Measurements from ENCODE around the gene CMTM7.
A peak's percentile ranks its signal among the peaks of the same experiment; 100 is the strongest.

The CMTM7 gene

DNA sequence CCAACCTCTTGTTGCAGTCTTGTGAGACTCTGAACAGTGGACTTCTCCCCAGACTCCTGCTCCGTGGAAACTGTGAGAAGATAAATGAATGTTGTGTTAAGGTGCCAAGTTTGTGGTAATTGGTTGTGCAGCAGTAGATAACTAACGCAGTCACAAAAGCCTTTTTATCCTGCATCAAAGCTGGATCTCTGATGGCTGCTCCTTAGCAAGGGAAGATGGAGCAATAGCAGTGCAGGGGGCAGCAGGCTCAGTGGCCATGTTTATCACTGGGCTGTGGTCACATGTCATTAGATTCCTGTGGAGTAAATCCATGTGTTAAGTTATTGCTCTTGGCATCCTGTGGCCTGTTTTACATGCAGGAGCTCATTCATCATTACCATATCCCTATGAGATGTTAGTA is 13.5 kb downstream of the CMTM7 start:
- Histone ChIP-seq H3K36me3 (ENCODE audit: control insufficient read depth, insufficient read depth, low read length) (no peaks in the 10 kb centered on the region), H3K4me3 (ENCODE audit: low read depth, low read length) (no peak overlapping the region), H3K27me3 (ENCODE audit: control insufficient read depth, insufficient read depth, low read length) (no peaks in the 10 kb centered on the region), H3K9ac (ENCODE audit: low read depth, low read length) (no peak overlapping the region), H3K4me1 (ENCODE audit: control insufficient read depth, insufficient read depth, low read length) (peaks cover 12% of the 10 kb centered on the region), H3K9me3 (ENCODE audit: control insufficient read depth, insufficient read depth, low read length) (no peaks in the 10 kb centered on the region)

DNA sequence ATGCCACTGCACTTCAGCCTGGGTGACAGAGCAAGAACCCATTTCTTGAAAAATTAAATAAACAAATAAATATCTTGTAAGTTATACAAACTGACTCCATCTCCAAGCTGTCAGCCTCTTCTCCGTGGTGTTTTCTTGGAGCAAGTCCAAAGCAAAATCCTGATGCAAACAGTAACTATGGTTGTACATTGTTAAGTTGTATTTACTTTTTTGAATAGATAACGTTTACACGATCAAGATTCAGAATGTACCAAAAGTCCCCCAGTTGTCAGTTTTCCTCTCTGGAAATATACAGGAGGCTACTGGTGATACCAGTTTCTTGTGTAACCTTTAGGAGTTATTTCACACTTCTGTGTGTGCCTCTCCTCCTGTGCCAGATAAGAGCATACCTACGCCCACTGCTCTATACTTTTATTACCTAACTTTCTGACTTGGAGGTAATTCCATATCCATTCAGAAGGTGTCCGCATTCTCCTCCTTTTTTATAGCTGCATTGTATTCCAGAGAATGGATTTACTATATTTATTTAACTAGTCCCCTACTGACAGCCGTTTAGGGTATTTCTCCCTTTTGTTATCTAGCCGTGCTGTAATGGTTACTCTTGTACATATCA is 14.2 kb downstream of the CMTM7 start:
- Histone ChIP-seq H3K9ac (ENCODE audit: low read depth, low read length) (no peak overlapping the region), H3K4me1 (ENCODE audit: control insufficient read depth, insufficient read depth, low read length) (peaks cover 18% of the 10 kb centered on the region), H3K9me3 (ENCODE audit: control insufficient read depth, insufficient read depth, low read length) (no peaks in the 10 kb centered on the region), H3K4me3 (ENCODE audit: low read depth, low read length) (no peak overlapping the region), H3K27me3 (ENCODE audit: control insufficient read depth, insufficient read depth, low read length) (no peaks in the 10 kb centered on the region), H3K36me3 (ENCODE audit: control insufficient read depth, insufficient read depth, low read length) (no peaks in the 10 kb centered on the region)

DNA sequence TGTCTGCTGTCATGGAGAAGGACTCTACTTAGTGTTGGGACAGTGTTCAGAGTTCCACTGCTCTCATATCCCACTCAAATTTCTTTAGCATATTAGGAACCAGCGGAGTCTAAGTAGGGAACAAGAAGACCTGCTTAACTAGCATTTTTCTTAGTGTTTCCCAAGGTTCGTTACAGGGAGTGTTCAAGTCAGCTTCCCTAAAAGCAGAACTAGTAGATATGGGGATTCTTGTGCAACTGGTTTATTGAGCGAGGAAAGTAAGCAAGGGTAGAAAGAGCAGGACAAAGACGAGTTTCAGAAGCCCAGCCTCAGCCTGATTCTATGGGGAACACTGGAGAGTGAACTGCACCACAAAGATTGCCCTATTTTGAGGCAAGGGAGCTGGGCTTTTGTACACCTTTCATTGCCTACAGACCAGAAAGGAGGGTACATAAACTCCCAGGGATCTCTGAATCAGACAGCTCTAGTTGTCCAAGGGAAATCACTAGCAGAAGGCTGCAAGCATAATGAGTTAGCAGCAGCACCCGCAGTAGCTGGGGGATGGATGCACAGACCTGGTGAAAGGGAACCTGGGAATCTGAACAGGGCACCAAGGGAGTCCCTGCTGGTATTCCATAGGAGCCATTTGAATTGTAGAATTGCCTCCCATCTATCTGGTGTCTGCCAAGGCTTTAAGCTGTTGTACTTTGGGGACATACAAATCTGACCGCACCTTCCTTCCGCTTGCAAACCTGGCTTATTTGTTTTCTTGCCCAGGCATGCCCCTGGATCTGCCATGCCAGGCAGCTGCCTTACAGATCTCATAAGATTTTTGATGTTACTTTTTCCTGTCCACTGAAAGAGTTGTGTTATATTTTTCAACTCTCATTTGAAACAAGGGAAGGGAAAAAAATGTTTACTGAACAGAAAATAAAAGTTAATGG is 15.1 kb downstream of the CMTM7 start:
- no peak overlapping the region for H3K4me3 ChIP-seq (ENCODE audit: low read depth, low read length)
- H3K9me3 ChIP-seq (ENCODE audit: control insufficient read depth, insufficient read depth, low read length) = no peaks in the 10 kb centered on the region
- H3K36me3 ChIP-seq (ENCODE audit: control insufficient read depth, insufficient read depth, low read length) = no peaks in the 10 kb centered on the region
- no peak overlapping the region for H3K9ac ChIP-seq (ENCODE audit: low read depth, low read length)
- H3K27me3 ChIP-seq (ENCODE audit: control insufficient read depth, insufficient read depth, low read length) = no peaks in the 10 kb centered on the region
- peaks cover 15% of the 10 kb centered on the region for H3K4me1 ChIP-seq (ENCODE audit: control insufficient read depth, insufficient read depth, low read length)

DNA sequence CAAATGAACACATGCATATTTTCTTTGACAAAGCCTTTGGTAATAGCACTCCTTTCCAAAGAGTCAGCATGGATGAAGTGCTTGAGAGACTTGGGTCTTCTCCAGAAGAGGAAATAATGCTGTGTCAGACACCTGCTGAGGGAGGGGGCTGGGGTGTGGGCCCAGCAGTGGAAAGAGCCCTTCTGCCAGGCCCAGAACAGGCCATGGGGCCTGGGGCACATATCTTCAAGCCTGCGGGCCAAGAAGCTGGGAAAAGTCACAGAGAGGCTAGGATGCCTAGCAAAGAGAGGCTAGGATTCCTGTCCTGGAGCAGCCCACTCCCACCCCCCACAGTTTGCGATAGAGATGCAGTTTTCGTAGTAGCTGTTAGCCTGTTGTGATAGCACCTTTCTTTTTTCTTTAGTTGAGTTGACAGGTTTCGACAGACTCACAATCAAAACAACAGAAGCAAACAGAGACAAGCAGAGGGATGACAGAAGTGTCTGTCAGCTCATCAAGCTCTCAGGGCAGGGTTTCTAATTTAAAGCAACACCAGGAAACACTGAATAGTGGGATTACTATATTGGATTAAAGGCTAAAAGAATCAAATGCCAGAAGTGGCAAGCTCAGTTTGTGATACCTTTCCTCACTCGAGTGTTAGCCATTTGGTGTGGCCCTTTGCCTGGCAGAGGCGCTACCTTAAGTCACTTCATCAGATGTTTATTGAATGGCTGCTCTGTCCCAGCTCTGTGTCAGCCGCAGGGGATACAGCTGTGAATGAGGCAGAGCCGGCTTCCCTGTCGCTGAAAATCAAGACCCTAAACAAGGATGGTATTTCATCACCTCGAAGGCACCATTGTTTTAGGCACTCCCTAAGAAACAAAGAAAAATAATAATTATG is 19.0 kb downstream of the CMTM7 start:
- Histone ChIP-seq H3K9ac (ENCODE audit: low read depth, low read length) (no peak overlapping the region), H3K27me3 (ENCODE audit: control insufficient read depth, insufficient read depth, low read length) (no peaks in the 10 kb centered on the region), H3K4me3 (ENCODE audit: low read depth, low read length) (no peak overlapping the region), H3K4me1 (ENCODE audit: control insufficient read depth, insufficient read depth, low read length) (peaks cover 24% of the 10 kb centered on the region), H3K9me3 (ENCODE audit: control insufficient read depth, insufficient read depth, low read length) (no peaks in the 10 kb centered on the region), H3K36me3 (ENCODE audit: control insufficient read depth, insufficient read depth, low read length) (no peaks in the 10 kb centered on the region)

DNA sequence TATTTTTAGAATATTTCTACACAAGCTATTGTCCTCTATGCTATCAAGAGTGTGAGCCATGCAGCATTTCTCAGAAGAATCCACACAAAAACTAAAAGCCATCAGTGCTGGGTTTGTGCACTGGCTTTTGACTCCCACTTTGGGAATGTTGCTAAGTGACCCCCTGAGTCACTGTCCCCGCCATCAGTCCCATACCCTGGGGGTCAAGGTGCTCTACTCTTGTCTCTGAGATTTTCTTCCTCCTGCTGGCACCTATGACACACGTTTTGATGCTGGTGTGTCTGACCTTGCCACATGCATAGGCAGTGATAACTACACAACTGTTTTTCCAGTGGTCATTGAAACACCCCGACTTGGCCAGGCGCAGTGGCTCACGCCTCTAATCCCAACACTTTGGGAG is 19.8 kb downstream of the CMTM7 start:
- H3K36me3 ChIP-seq (ENCODE audit: control insufficient read depth, insufficient read depth, low read length) = no peaks in the 10 kb centered on the region
- H3K4me3 ChIP-seq (ENCODE audit: low read depth, low read length) = no peak overlapping the region
- H3K9ac ChIP-seq (ENCODE audit: low read depth, low read length) = no peak overlapping the region
- no peaks in the 10 kb centered on the region for H3K9me3 ChIP-seq (ENCODE audit: control insufficient read depth, insufficient read depth, low read length)
- peaks cover 24% of the 10 kb centered on the region for H3K4me1 ChIP-seq (ENCODE audit: control insufficient read depth, insufficient read depth, low read length)
- no peaks in the 10 kb centered on the region for H3K27me3 ChIP-seq (ENCODE audit: control insufficient read depth, insufficient read depth, low read length)

DNA sequence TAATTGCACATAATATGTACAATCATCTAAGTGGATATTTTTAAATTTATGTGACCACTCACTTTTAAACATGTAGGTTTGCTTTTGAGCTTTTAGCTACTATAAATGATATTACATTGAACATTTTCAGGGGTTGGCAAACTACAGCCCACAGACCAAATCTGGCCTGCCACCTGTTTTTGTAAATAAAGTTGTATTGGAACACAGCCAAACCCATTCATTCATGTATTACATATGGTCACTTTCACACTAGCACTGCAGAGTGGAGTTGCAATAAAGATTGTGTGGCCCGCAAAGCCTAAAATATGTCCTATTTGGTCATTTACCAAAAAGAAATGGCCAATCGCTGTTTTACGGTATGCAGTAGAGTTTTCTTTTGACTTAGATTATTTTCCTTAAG is 21.2 kb downstream of the CMTM7 start:
- no peak overlapping the region for H3K4me3 ChIP-seq (ENCODE audit: low read depth, low read length)
- H3K9ac ChIP-seq (ENCODE audit: low read depth, low read length) = no peak overlapping the region
- H3K9me3 ChIP-seq (ENCODE audit: control insufficient read depth, insufficient read depth, low read length) = no peaks in the 10 kb centered on the region
- H3K36me3 ChIP-seq (ENCODE audit: control insufficient read depth, insufficient read depth, low read length) = no peaks in the 10 kb centered on the region
- peaks cover 18% of the 10 kb centered on the region for H3K4me1 ChIP-seq (ENCODE audit: control insufficient read depth, insufficient read depth, low read length)
- no peaks in the 10 kb centered on the region for H3K27me3 ChIP-seq (ENCODE audit: control insufficient read depth, insufficient read depth, low read length)

DNA sequence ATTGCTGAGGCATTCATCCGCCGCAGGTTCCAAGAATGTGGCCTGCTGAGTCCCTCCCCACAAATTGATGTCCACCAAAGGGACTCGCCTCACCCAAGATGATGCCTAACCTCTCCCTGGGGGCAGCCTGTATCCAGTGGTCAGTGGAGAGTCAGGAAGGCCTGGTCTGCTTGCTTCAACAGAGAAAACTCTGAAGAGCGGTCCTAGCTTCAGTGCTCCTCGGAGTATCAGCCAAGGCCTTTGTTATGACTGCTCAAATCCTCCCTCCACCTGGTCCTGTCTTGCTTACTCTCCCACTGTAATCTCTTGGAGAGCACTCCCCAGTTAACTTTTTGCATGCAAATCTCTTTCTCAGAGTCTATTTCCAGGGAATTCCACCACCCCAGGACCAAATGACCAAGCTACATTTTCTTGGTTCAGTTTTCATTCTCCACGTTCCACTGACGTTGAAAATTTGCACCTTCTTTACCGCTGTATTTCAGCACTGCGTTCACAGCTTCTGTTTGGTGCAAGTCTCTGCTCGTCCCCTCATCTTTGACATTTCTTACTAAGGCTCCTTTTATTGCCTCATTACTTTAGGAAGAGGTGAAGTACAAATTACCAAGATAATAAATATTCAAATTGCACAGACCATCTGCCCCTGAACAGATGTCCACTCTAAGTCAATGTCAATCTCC is 22.3 kb downstream of the CMTM7 start:
- Histone ChIP-seq H3K27me3 (ENCODE audit: control insufficient read depth, insufficient read depth, low read length) (no peaks in the 10 kb centered on the region), H3K9ac (ENCODE audit: low read depth, low read length) (no peak overlapping the region), H3K4me1 (ENCODE audit: control insufficient read depth, insufficient read depth, low read length) (peaks cover 18% of the 10 kb centered on the region), H3K9me3 (ENCODE audit: control insufficient read depth, insufficient read depth, low read length) (no peaks in the 10 kb centered on the region), H3K4me3 (ENCODE audit: low read depth, low read length) (no peak overlapping the region), H3K36me3 (ENCODE audit: control insufficient read depth, insufficient read depth, low read length) (no peaks in the 10 kb centered on the region)

DNA sequence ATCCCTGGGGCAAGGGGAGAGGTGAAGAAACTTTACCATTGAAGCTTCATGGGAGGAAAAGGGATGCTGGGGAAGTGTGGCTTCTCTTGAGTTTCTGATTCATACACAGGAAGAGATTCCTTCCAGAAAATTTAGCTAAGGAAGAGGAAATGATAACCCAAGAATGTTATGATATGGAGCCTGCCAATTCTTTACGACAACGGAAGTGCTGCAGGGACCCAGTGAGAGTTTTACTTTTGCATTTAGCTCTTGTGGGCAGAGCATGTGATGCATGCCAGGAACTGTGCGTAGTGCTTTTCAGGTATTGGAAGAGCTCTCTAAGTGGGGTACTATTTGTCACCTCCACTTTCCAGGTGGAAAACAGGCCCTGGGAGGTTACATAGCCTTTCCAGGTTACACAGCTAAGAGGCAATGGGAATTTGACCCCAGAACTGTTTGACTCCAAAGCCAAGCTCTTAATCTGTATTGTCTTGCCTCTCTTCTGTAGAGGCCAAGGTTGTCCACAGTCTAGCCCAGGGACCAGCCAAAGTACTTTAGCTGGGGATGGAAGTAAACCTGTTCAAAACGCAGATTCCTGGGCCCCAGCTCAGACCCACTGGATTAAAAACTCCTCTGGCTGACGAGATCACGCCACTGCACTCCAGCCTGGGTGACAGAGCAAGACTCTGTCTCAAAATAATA is 23.0 kb downstream of the CMTM7 start:
- H3K27me3 ChIP-seq (ENCODE audit: control insufficient read depth, insufficient read depth, low read length) = no peaks in the 10 kb centered on the region
- H3K9me3 ChIP-seq (ENCODE audit: control insufficient read depth, insufficient read depth, low read length) = no peaks in the 10 kb centered on the region
- H3K4me3 ChIP-seq (ENCODE audit: low read depth, low read length) = no peak overlapping the region
- peaks cover 18% of the 10 kb centered on the region for H3K4me1 ChIP-seq (ENCODE audit: control insufficient read depth, insufficient read depth, low read length)
- no peak overlapping the region for H3K9ac ChIP-seq (ENCODE audit: low read depth, low read length)
- H3K36me3 ChIP-seq (ENCODE audit: control insufficient read depth, insufficient read depth, low read length) = no peaks in the 10 kb centered on the region

DNA sequence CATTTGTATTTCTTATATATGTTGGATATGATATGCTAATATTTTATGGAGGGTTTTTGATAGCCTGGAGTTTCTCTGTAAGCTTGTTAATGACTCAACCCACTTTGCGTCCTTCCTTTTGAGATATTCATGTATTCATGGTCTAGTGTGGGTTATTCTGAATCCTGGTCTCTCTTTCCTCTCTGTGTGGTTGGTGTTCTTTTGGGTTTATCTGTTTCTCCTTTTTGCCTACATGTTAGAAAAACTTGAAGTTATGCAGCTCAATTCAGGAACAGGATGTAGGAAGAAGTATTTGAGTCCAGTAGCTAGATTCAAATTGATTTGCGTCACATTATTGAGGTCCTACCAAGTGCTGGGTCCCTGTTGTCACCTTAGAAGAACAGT is 28.1 kb downstream of the CMTM7 start:
- Histone ChIP-seq H3K36me3 (ENCODE audit: control insufficient read depth, insufficient read depth, low read length) (no peaks in the 10 kb centered on the region), H3K4me1 (ENCODE audit: control insufficient read depth, insufficient read depth, low read length) (peaks cover 8% of the 10 kb centered on the region), H3K27me3 (ENCODE audit: control insufficient read depth, insufficient read depth, low read length) (no peaks in the 10 kb centered on the region), H3K9ac (ENCODE audit: low read depth, low read length) (no peak overlapping the region), H3K9me3 (ENCODE audit: control insufficient read depth, insufficient read depth, low read length) (no peaks in the 10 kb centered on the region), H3K4me3 (ENCODE audit: low read depth, low read length) (no peak overlapping the region)

DNA sequence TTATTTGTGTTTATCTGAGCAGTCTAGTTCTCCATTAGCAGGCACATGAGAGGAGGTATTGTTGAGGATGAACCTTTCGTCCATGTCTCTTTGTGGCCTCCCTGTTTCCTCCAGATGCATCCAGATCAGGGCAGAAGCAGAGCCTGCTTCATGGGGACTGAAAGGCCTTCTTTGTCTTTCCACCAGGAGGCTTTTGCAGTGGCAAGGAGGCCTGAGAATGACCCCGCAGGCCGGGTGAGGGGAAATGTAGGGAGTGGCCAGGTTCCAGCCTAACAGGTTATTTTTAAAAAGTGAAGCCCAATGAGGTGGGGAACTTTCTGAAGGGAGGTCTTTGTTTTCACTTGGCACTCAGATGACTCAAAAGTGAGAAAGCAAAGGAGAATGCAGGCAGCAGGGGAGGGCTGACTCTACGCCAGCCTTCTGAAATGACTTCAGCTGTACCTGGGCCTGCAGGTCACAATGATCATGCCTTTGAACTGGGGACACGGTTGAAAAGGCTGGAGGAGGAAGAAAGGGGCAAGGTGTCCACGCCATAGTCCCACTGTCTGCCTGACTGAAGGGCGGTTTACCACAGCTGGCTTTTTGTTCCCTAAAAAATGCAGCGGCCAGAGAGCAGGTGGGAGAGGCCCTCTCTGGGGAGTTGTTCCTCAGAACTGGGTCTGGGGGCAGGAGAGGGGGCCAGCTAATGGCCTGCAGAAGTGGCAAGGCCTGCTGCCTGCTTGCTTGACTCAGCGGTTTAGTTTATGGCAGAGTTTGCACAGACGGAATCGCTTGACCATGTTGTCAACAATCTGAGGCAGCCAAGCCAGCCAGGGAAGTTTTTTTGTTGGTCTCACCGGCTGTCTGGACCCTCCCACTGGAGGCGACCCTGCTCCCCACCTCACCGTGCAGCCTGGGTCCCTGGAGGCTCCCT is 28.7 kb downstream of the CMTM7 start:
- Histone ChIP-seq H3K4me3 (ENCODE audit: low read depth, low read length) (no peak overlapping the region), H3K9me3 (ENCODE audit: control insufficient read depth, insufficient read depth, low read length) (no peaks in the 10 kb centered on the region), H3K9ac (ENCODE audit: low read depth, low read length) (peak overlapping the region; percentile 37), H3K4me1 (ENCODE audit: control insufficient read depth, insufficient read depth, low read length) (peaks cover 8% of the 10 kb centered on the region), H3K36me3 (ENCODE audit: control insufficient read depth, insufficient read depth, low read length) (no peaks in the 10 kb centered on the region), H3K27me3 (ENCODE audit: control insufficient read depth, insufficient read depth, low read length) (no peaks in the 10 kb centered on the region)

Data from iPS-15b (cell line).